GF-D8 (cell line): ENCODE data around the gene BCR.

Experiments
- DNase-seq: peaks from one replicate; lab custom pipeline; 2025; lab: John Stamatoyannopoulos, UW

The BCR gene

GRCh38 chr22:23200898-23201297, 20.6 kb downstream of the BCR start:
- DNase-seq = no peak

- no peak for DNase-seq
Measured at GRCh38 chr22:23202812-23203451, 22.6 kb downstream of the BCR start.

GRCh38 chr22:23203452-23204124, 23.3 kb downstream of the BCR start:
- DNase-seq = no peak

GRCh38 chr22:23204125-23204488, 23.8 kb downstream of the BCR start:
- no peak for DNase-seq

GRCh38 chr22:23204541-23205157, 24.3 kb downstream of the BCR start:
- no peak for DNase-seq

- DNase-seq = no peak
Measured at GRCh38 chr22:23205339-23206049, 25.2 kb downstream of the BCR start.

GRCh38 chr22:23206915-23207314, 26.6 kb downstream of the BCR start:
- no peak for DNase-seq

GRCh38 chr22:23207729-23208393, 27.6 kb downstream of the BCR start:
- DNase-seq = no peak

- no peak for DNase-seq
Measured at GRCh38 chr22:23210428-23211170, 30.3 kb downstream of the BCR start.

- DNase-seq = no peak
Measured at GRCh38 chr22:23211622-23212021, 31.3 kb downstream of the BCR start.

- DNase-seq = peak; percentile 24
Measured at GRCh38 chr22:23212061-23213021, 32.0 kb downstream of the BCR start.

- DNase-seq = no peak
Measured at GRCh38 chr22:23213022-23213555, 32.8 kb downstream of the BCR start.

GRCh38 chr22:23213581-23214334, 33.4 kb downstream of the BCR start:
- no peak for DNase-seq

GRCh38 chr22:23214398-23214797, 34.1 kb downstream of the BCR start:
- DNase-seq = no peak

- DNase-seq = peak; percentile 96
Measured at GRCh38 chr22:23215294-23216241, 35.3 kb downstream of the BCR start.

- DNase-seq = peak; percentile 97
Measured at GRCh38 chr22:23216461-23217170, 36.3 kb downstream of the BCR start.
